NB4 (cell line): ENCODE results near the gene CHI3L1.

Experiments
- DNase-seq: peaks from one replicate; pipeline ENCODE4 v3.0.0; 2010; ENCODE audit warnings: low read depth
- H3K4me3 ChIP-seq: one replicate; pipeline ENCODE4 v1.5.1; 2011; ENCODE audit warnings: mild to moderate bottlenecking, low read depth, low read length, moderate library complexity
- MYC ChIP-seq: IDR thresholded peaks from 2 replicates; pipeline ENCODE4 v1.6.1; 2011; ENCODE audit warnings: low read depth, low read length
- POLR2A ChIP-seq: IDR thresholded peaks from 2 replicates; pipeline ENCODE4 v1.6.1; 2011; ENCODE audit warnings: mild to moderate bottlenecking; ENCODE audit not compliant: insufficient read length; ENCODE audit errors: extremely low read depth
- TF ChIP-seq, protein P1 (sequence below): IDR thresholded peaks from 2 replicates; pipeline ENCODE4 v1.6.1; 2011; ENCODE audit warnings: low read depth, low read length
- TF ChIP-seq, protein P2 (sequence below): IDR thresholded peaks from one replicate; pipeline ENCODE4 v1.5.1; 2012; ENCODE audit warnings: low read depth, low read length

CHI3L1 gene

DNA sequence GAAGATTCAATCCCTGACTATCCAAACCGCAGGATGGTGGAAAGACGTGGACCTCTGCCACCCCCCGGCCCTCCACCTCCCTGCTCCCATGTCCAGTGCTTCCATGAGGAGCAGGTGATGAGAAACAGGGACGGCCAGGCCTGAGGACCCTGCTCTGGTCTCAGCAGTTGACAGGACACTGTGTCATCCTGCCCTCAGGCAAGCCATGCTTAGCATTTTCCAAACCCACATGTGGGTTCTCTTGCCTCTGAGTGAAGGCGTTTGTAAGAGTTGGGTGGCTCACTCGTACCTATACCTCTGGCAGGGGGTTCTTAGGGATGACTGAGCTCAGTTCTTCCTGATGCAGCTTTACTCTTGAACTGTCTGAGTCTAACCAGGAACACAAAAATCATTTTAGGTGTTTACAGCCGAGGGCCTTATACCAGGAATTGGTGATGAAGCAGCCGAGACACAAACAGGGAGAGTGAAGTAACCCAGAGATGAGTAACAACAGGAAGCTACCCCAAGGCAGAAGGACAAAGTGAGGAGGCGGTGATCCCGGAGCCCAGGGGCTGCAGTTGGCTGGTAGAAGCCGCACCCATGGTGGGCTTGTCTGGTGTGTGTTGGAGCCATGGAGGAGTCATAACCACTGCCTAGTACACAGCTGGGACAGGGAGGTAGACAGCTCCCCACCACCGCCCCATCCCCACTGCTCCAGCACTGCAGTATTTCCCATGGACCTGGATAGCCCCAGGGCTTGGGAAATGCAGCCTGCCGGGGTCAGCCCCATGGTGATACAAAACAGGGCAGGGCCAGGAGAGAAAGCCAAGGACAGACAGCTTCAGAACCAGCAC is 32.3 kb downstream of the CHI3L1 start:
- H3K4me3 ChIP-seq = no peak overlapping the region
- DNase-seq = peak; percentile 44
- TF ChIP-seq, protein P1, sequence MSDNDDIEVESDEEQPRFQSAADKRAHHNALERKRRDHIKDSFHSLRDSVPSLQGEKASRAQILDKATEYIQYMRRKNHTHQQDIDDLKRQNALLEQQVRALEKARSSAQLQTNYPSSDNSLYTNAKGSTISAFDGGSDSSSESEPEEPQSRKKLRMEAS = no peak
- TF ChIP-seq MYC (no peak), POLR2A (no peak)
- TF ChIP-seq, protein P2, sequence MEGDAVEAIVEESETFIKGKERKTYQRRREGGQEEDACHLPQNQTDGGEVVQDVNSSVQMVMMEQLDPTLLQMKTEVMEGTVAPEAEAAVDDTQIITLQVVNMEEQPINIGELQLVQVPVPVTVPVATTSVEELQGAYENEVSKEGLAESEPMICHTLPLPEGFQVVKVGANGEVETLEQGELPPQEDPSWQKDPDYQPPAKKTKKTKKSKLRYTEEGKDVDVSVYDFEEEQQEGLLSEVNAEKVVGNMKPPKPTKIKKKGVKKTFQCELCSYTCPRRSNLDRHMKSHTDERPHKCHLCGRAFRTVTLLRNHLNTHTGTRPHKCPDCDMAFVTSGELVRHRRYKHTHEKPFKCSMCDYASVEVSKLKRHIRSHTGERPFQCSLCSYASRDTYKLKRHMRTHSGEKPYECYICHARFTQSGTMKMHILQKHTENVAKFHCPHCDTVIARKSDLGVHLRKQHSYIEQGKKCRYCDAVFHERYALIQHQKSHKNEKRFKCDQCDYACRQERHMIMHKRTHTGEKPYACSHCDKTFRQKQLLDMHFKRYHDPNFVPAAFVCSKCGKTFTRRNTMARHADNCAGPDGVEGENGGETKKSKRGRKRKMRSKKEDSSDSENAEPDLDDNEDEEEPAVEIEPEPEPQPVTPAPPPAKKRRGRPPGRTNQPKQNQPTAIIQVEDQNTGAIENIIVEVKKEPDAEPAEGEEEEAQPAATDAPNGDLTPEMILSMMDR = no peak

DNA sequence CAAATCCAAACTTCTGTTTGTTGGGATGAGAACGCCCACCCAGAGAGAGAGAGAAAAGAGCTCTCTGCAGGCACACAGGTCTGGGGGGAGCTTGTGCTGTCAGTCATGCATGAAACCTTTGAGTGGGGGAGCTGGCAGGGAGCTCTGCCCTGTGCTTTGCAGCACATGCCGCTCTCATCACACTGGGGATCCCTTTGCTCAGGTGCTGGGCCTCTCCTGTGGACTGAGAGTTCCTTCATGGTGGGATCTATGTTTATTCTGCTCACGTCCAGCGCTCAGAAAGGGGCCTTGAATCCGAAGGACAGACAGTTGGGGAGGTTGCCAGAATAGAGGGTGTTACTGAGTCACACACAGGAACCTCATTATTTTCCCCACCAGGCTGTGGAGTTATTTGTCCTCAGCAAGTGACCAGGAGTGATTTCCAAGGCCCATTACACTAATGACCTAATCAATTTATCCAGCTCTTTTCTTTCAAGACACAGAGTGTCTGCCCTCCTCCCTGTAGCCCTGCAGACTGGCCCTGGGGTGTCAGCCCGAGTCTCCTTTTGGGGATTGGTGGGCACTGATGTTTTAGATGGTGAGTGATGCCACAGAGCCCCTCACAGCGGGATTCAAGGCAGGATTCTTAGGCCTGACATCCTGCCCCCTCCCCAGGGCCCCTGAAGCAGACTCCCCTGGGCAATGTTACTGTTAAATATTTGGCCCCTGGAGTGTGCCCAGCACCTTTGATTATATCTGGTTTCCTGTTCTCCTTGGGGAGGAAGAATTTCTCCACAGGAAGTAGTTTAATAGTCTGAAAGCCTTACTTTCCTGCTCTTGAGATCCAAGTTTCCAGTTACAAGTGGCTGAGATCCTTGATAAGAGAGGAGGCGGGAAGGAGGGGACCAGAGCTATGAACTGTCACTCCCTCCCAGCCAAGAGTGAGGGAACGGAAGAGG is 33.2 kb downstream of the CHI3L1 start:
- no peak overlapping the region for H3K4me3 ChIP-seq
- no peak for DNase-seq
- TF ChIP-seq, protein P1 = no peak
- TF ChIP-seq POLR2A (no peak), MYC (no peak)
- TF ChIP-seq, protein P2 = no peak

DNA sequence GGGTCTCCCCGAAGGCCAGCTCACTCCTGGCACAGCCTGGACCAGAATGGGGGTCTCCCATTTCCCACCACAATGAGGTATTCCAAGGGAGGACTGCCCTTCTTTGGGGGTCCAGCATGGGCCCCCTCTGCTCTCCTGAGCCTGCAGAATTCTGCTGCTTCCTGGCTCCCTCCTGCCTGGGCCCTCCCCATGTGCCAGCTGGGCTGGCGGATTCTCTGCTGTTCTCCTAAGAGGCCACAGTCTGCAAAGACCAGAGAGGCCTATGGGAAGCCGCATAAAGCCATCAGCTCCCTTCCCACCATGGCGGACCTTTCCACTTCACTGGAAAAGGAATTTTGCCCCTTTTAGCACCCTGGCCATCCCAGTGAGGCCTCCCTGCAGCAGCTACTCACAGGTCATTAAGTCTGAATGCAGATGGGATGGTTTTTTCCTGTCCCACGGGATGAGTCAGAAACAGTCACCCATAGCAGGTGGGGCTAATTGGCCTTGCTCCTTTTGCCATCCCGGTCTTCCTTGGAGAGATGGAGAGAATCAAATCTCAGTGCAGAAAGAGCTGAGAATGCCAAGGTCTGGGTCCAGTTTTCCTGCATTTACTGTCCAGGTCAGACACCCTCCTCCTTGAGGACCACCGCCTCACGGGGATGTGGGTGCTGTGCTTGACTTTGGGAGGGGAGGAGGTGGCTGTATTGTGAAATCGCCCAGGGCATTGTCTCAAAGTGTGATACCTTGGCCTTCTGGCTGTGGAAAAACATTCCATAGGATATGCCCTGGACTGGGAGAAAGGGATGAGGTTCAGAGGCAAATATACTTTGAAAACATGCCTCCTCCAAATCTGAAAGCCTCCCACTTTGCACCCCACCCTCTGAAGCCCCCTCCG is 34.1 kb downstream of the CHI3L1 start:
- H3K4me3 ChIP-seq = no peak overlapping the region
- TF ChIP-seq, protein P1 = no peak
- TF ChIP-seq MYC (no peak), POLR2A (no peak)
- TF ChIP-seq, protein P2 = no peak
- no peak for DNase-seq

DNA sequence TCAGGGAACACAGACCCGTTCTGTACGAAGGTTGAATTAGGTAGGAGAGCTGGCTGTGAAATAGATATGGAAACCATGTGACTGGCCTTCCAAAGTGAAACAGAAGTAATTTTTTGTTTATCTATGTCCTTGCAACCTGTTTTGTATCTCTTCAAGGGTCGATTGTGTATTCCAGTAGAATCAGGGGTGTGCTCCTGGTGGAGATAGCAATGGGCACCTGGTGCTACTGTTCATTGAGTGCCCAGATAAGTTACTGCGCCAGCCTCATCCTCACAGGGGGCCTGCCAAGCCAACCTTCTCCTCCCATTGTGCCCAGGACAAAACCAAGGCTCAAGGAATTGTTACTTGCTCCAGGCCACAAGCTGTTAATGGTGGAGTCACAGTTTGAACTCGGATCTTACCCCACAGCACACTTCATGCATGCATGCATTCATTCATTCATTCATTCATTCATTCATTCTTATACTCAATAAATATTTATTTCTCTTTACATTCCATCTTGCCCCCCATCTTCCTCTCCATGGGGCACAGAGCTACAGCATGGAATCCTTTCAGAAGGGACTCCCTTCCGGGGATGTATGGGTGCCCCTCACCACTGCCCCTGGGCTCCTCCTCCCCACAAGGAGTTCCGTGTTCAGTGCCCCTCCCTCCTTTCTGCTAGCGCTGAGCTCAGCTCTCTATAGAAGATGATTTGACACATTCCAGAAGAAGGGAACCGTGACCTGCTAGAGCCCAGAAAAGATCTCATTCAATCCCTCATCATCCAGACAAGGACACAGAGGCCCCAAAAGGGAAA is 34.9 kb downstream of the CHI3L1 start:
- H3K4me3 ChIP-seq = no peak overlapping the region
- DNase-seq = no peak
- TF ChIP-seq MYC (no peak), POLR2A (no peak)
- TF ChIP-seq, protein P2 = no peak
- TF ChIP-seq, protein P1 = no peak
